ENCODE results near the gene ILDR1. TPM values are rescaled to one million over a fixed set of nuclear protein-coding genes. Genes with fewer than 3 reads are reported as not detected.

ILDR1 gene
- polyA plus RNA-seq, 2 donors, result 1.9 to 2.6 TPM

DNA sequence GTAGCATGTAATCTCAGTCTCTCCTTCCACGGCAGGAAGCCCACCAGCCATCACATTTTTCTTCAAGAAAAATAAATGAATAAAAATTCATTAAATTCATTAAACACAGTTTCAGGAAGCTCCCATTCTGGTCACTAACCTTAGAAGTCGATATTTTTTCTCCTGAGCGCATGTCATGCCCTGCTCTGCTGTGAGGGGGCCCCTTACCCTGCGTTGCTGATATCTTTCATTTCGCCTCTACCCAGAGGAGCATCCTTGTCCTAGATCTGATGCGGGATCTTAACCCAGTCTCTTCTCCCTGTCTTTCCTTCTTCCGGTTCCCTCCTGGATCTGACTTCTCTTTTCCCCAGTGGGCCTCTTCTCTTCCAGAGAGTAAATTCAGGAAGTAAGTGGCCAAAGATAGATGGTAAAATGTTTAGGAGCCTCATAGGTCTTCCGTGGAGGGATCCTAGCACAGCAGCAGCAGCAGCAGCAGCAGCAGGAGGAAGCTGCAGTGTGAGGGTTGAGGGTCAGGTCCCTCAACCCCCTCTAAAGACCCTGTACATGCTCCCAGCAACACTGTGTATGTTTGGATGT is 1.4 kb upstream of the ILDR1 start:
- Histone ChIP-seq H3K27me3 (ENCODE audit: control insufficient read depth in 1 of 2, insufficient read depth in 2 of 2, low read length in 2 of 2) (no peaks in the 10 kb centered on the region), H3K27ac (ENCODE audit: low read depth in 2 of 2, low read length in 1 of 2) (no peak overlapping the region), H3K4me3 (ENCODE audit: low read depth in 1 of 2, low read length in 2 of 2) (no peak overlapping the region), H3K36me3 (ENCODE audit: control insufficient read depth in 2 of 2, insufficient read depth in 2 of 2, low read length in 1 of 2) (no peaks in the 10 kb centered on the region), H3K9me3 (ENCODE audit: control insufficient read depth in 2 of 2, insufficient read depth in 1 of 2, low read depth in 1 of 2, low read length in 1 of 2) (no peaks in the 10 kb centered on the region), H3K4me1 (ENCODE audit: control insufficient read depth in 2 of 2, insufficient read depth in 2 of 2, low read length in 1 of 2) (peaks cover 0 to 3% of the 10 kb centered on the region in 2 donors)
- 68 to 75% methylated on average over 8 of the region's 8 CpGs for WGBS, 2 donors

DNA sequence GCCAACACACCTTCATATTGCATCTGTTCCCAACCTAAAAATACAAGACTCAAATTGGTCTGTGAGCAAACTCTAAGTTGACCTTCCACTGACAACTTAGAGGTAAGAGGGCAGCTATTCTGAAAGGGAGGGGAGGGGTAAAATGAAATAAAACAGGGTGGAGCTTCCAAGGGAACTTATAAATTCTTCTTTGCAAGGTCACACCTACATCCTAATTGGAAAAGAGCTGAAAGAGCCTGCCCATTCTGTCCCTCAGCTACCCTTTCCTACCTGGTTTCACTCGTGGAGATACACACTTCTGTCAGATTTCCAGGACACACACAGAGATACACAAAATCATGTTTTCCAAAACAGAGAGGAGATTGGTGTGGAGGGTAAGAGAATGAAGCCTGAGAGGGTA is 1.0 kb downstream of the ILDR1 start:
- H3K9me3 ChIP-seq (ENCODE audit: control insufficient read depth in 2 of 2, insufficient read depth in 1 of 2, low read depth in 1 of 2, low read length in 1 of 2), result no peaks in the 10 kb centered on the region
- H3K4me3 ChIP-seq (ENCODE audit: low read depth in 1 of 2, low read length in 2 of 2), result peak overlapping the region in 1 of 2 donors; percentile 59
- H3K27ac ChIP-seq (ENCODE audit: low read depth in 2 of 2, low read length in 1 of 2), result no peak overlapping the region
- no peaks in the 10 kb centered on the region for H3K27me3 ChIP-seq (ENCODE audit: control insufficient read depth in 1 of 2, insufficient read depth in 2 of 2, low read length in 2 of 2)
- 36 to 37% methylated on average over 1 of the region's 1 CpG for WGBS, 2 donors
- peaks cover 0 to 3% of the 10 kb centered on the region in 2 donors for H3K4me1 ChIP-seq (ENCODE audit: control insufficient read depth in 2 of 2, insufficient read depth in 2 of 2, low read length in 1 of 2)
- H3K36me3 ChIP-seq (ENCODE audit: control insufficient read depth in 2 of 2, insufficient read depth in 2 of 2, low read length in 1 of 2), result no peaks in the 10 kb centered on the region

DNA sequence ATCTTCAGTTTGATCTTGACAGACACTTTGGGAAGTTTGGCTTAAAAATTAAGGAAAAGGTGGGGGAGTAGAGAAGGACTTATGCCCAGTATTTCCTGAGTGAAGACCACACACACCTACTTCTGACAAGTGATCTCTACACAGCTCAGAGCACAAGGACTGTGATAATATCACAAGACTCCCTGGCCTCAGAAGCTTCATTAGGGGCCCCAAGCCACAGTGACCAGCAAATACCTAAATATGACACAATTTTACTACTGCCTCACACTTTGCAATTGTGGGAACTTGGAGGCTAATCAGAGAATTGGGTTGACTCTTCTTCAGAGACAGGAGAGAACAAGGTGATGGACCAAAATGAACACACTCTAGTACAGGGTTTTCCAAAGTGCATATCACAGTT is 2.6 kb downstream of the ILDR1 start:
- Histone ChIP-seq H3K27me3 (ENCODE audit: control insufficient read depth in 1 of 2, insufficient read depth in 2 of 2, low read length in 2 of 2) (no peaks in the 10 kb centered on the region), H3K9me3 (ENCODE audit: control insufficient read depth in 2 of 2, insufficient read depth in 1 of 2, low read depth in 1 of 2, low read length in 1 of 2) (no peaks in the 10 kb centered on the region), H3K27ac (ENCODE audit: low read depth in 2 of 2, low read length in 1 of 2) (no peak overlapping the region), H3K4me1 (ENCODE audit: control insufficient read depth in 2 of 2, insufficient read depth in 2 of 2, low read length in 1 of 2) (peaks cover 0 to 3% of the 10 kb centered on the region in 2 donors), H3K36me3 (ENCODE audit: control insufficient read depth in 2 of 2, insufficient read depth in 2 of 2, low read length in 1 of 2) (no peaks in the 10 kb centered on the region), H3K4me3 (ENCODE audit: low read depth in 1 of 2, low read length in 2 of 2) (no peak overlapping the region)

DNA sequence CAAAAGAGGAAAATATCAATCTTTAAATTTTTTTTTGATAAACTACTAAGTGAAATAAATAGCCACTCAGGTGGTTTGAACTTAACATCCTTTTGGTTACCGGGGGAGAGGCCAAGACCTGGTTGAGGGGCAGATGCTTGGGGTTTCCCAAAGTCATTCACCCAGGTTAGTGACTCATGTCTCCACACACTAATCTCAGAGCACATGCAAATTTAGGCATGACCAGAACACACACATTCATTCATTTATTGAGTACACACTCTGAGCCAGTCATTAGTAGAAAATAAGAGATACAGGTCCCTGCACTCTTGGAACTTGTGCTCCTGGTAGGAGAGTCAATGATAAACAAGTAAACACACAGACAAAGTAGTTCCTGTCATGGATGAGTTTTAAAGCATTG is 7.3 kb downstream of the ILDR1 start:
- Histone ChIP-seq H3K27ac (ENCODE audit: low read depth in 2 of 2, low read length in 1 of 2) (no peak overlapping the region), H3K27me3 (ENCODE audit: control insufficient read depth in 1 of 2, insufficient read depth in 2 of 2, low read length in 2 of 2) (no peaks in the 10 kb centered on the region), H3K4me3 (ENCODE audit: low read depth in 1 of 2, low read length in 2 of 2) (no peak overlapping the region), H3K4me1 (ENCODE audit: control insufficient read depth in 2 of 2, insufficient read depth in 2 of 2, low read length in 1 of 2) (no peaks in the 10 kb centered on the region), H3K9me3 (ENCODE audit: control insufficient read depth in 2 of 2, insufficient read depth in 1 of 2, low read depth in 1 of 2, low read length in 1 of 2) (no peaks in the 10 kb centered on the region), H3K36me3 (ENCODE audit: control insufficient read depth in 2 of 2, insufficient read depth in 2 of 2, low read length in 1 of 2) (no peaks in the 10 kb centered on the region)
- WGBS, 2 donors, result 61 to 75% methylated on average over 1 of the region's 1 CpG

DNA sequence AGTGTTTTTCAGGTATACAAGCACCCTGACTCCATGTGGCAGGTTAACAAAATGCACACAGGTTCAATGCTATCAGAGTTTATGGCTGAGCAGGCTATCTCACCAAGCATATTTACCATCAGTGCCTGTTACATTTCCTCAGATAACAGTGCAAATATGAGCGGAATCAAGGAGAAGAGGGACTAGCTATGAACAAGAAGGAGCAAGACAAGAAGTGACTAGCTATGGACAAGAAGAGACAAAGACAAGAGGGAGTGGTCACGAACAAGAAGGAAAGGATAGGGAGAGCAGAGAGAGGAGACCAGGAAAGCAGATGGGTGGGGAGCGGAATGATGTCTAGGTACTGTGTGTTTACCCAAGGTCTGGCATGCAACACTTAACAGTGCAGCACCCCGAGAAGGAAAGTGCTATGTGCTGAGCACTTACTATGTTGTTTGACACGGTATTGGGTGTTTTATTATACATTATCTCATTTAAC is 8.6 kb downstream of the ILDR1 start:
- no peaks in the 10 kb centered on the region for H3K27me3 ChIP-seq (ENCODE audit: control insufficient read depth in 1 of 2, insufficient read depth in 2 of 2, low read length in 2 of 2)
- no peak overlapping the region for H3K4me3 ChIP-seq (ENCODE audit: low read depth in 1 of 2, low read length in 2 of 2)
- 39% methylated on average over 5 of the region's 5 CpGs for WGBS, 2 donors
- H3K9me3 ChIP-seq (ENCODE audit: control insufficient read depth in 2 of 2, insufficient read depth in 1 of 2, low read depth in 1 of 2, low read length in 1 of 2), result no peaks in the 10 kb centered on the region
- no peaks in the 10 kb centered on the region for H3K36me3 ChIP-seq (ENCODE audit: control insufficient read depth in 2 of 2, insufficient read depth in 2 of 2, low read length in 1 of 2)
- H3K4me1 ChIP-seq (ENCODE audit: control insufficient read depth in 2 of 2, insufficient read depth in 2 of 2, low read length in 1 of 2), result no peaks in the 10 kb centered on the region
- H3K27ac ChIP-seq (ENCODE audit: low read depth in 2 of 2, low read length in 1 of 2), result no peak overlapping the region

DNA sequence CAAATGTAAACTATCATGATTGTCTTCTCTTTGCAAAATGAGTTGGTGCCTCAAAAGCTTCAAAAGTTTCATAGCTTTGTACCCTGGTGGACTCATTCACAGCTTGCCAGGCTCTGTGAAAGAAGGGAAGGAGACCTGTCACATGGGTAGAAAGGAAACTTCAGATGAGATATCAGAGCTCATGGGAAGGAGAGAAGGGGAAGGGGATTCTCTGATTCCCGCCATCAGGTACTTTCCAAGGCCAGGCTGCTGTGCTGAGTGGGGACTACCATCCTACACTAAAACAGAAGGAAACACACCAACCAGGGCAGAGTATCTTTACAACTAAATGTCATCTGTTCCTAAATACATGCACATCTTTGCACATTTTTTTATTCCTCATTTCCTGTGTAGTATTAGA is 9.2 kb downstream of the ILDR1 start:
- Histone ChIP-seq H3K4me3 (ENCODE audit: low read depth in 1 of 2, low read length in 2 of 2) (no peak overlapping the region), H3K27ac (ENCODE audit: low read depth in 2 of 2, low read length in 1 of 2) (no peak overlapping the region), H3K27me3 (ENCODE audit: control insufficient read depth in 1 of 2, insufficient read depth in 2 of 2, low read length in 2 of 2) (no peaks in the 10 kb centered on the region), H3K4me1 (ENCODE audit: control insufficient read depth in 2 of 2, insufficient read depth in 2 of 2, low read length in 1 of 2) (no peaks in the 10 kb centered on the region), H3K9me3 (ENCODE audit: control insufficient read depth in 2 of 2, insufficient read depth in 1 of 2, low read depth in 1 of 2, low read length in 1 of 2) (no peaks in the 10 kb centered on the region), H3K36me3 (ENCODE audit: control insufficient read depth in 2 of 2, insufficient read depth in 2 of 2, low read length in 1 of 2) (no peaks in the 10 kb centered on the region)
- 83 to 88% methylated on average over 1 of the region's 1 CpG for WGBS, 2 donors

DNA sequence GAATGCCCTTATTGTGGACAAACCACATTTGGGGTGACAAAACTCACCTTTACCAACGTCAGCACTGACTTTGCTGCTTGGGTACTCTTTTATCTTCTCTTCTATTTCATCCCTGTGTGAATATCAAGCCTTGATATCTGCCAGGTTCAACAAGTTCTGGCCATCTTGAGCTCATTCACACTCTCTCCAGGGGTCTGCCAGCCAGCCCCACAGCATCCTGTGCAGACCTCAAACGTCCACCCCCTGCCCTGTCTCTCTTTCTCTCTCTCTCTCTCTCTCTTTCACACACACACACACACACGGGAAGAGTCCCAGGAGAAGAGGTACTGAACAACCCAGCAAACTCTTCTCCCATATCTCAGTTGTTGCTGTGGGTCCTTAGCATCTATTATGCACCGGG is 10.7 kb downstream of the ILDR1 start:
- no peak overlapping the region for H3K4me3 ChIP-seq (ENCODE audit: low read depth in 1 of 2, low read length in 2 of 2)
- H3K27ac ChIP-seq (ENCODE audit: low read depth in 2 of 2, low read length in 1 of 2), result no peak overlapping the region
- H3K36me3 ChIP-seq (ENCODE audit: control insufficient read depth in 2 of 2, insufficient read depth in 2 of 2, low read length in 1 of 2), result no peaks in the 10 kb centered on the region
- H3K27me3 ChIP-seq (ENCODE audit: control insufficient read depth in 1 of 2, insufficient read depth in 2 of 2, low read length in 2 of 2), result no peaks in the 10 kb centered on the region
- 59 to 60% methylated on average over 4 of the region's 4 CpGs for WGBS, 2 donors
- no peaks in the 10 kb centered on the region for H3K9me3 ChIP-seq (ENCODE audit: control insufficient read depth in 2 of 2, insufficient read depth in 1 of 2, low read depth in 1 of 2, low read length in 1 of 2)
- no peaks in the 10 kb centered on the region for H3K4me1 ChIP-seq (ENCODE audit: control insufficient read depth in 2 of 2, insufficient read depth in 2 of 2, low read length in 1 of 2)

DNA sequence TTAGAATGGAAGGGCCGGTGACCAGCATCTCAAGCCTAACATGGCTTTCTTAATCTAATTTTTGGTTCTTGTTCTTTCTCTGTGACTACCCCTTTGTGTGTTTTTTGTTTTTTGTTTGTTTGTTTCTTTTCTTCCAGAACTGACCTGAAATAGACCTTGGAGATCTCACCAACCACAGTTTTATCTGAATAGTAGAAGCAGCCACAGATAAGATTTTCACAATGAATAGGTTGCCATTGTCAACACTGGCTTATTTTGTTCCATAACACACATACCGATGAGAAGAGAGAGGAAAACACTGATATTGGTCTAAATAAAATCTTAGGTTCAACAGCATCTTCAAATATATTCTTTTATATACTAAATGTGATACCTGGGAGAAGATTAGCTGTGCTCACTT is 11.5 kb downstream of the ILDR1 start:
- Histone ChIP-seq H3K9me3 (ENCODE audit: control insufficient read depth in 2 of 2, insufficient read depth in 1 of 2, low read depth in 1 of 2, low read length in 1 of 2) (no peaks in the 10 kb centered on the region), H3K36me3 (ENCODE audit: control insufficient read depth in 2 of 2, insufficient read depth in 2 of 2, low read length in 1 of 2) (no peaks in the 10 kb centered on the region), H3K27ac (ENCODE audit: low read depth in 2 of 2, low read length in 1 of 2) (no peak overlapping the region), H3K4me1 (ENCODE audit: control insufficient read depth in 2 of 2, insufficient read depth in 2 of 2, low read length in 1 of 2) (no peaks in the 10 kb centered on the region), H3K27me3 (ENCODE audit: control insufficient read depth in 1 of 2, insufficient read depth in 2 of 2, low read length in 2 of 2) (no peaks in the 10 kb centered on the region), H3K4me3 (ENCODE audit: low read depth in 1 of 2, low read length in 2 of 2) (no peak overlapping the region)
- 76 to 82% methylated on average over 2 of the region's 2 CpGs for WGBS, 2 donors

DNA sequence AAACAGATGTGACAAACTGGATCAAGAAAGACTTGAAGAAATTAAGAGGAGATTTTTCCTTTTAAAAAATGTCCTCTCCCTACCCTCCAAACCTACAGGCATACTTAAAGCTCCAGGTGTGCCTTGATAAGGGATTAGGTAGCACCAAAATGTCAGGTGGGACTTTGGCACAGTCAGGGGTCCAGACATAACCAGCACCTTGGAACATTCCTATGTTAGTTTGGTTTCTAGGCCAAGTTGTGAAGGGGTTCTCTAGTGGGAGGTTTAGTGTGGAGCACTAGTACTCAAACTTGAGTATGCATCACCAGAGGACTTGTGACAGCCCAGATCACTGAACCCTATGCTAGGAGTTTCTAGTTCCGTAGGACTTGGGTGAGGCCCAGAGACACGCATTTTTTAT is 13.9 kb downstream of the ILDR1 start:
- H3K9me3 ChIP-seq (ENCODE audit: control insufficient read depth in 2 of 2, insufficient read depth in 1 of 2, low read depth in 1 of 2, low read length in 1 of 2), result no peaks in the 10 kb centered on the region
- H3K4me3 ChIP-seq (ENCODE audit: low read depth in 1 of 2, low read length in 2 of 2), result no peak overlapping the region
- H3K27ac ChIP-seq (ENCODE audit: low read depth in 2 of 2, low read length in 1 of 2), result no peak overlapping the region
- H3K36me3 ChIP-seq (ENCODE audit: control insufficient read depth in 2 of 2, insufficient read depth in 2 of 2, low read length in 1 of 2), result no peaks in the 10 kb centered on the region
- no peaks in the 10 kb centered on the region for H3K4me1 ChIP-seq (ENCODE audit: control insufficient read depth in 2 of 2, insufficient read depth in 2 of 2, low read length in 1 of 2)
- no peaks in the 10 kb centered on the region for H3K27me3 ChIP-seq (ENCODE audit: control insufficient read depth in 1 of 2, insufficient read depth in 2 of 2, low read length in 2 of 2)
- 88 to 98% methylated on average over 2 of the region's 2 CpGs for WGBS, 2 donors

DNA sequence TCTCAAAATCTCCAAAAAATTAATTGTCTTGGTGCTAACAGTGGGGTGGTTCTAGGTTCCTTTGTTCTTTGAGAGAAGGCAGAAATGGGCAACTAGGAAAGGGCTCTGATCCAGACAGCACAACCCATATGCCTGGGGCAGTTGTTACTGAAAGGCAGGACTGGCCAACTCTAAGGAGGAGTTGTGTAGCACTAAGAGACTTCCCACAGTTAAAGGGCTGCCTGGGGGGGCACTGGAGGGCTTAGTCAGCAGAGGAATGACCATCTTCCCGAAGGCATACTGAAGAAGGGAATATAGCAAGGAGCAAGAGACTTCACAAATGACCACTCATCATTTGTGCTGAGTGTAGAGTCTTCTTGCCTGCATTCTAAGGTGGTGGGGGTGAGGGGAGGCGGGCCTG is 15.8 kb downstream of the ILDR1 start:
- Histone ChIP-seq H3K36me3 (ENCODE audit: control insufficient read depth in 2 of 2, insufficient read depth in 2 of 2, low read length in 1 of 2) (peaks cover 0 to under 1% of the 10 kb centered on the region in 2 donors), H3K4me1 (ENCODE audit: control insufficient read depth in 2 of 2, insufficient read depth in 2 of 2, low read length in 1 of 2) (no peaks in the 10 kb centered on the region), H3K4me3 (ENCODE audit: low read depth in 1 of 2, low read length in 2 of 2) (no peak overlapping the region), H3K9me3 (ENCODE audit: control insufficient read depth in 2 of 2, insufficient read depth in 1 of 2, low read depth in 1 of 2, low read length in 1 of 2) (no peaks in the 10 kb centered on the region), H3K27ac (ENCODE audit: low read depth in 2 of 2, low read length in 1 of 2) (no peak overlapping the region), H3K27me3 (ENCODE audit: control insufficient read depth in 1 of 2, insufficient read depth in 2 of 2, low read length in 2 of 2) (no peaks in the 10 kb centered on the region)
- WGBS, 2 donors, result 79 to 90% methylated on average over 2 of the region's 2 CpGs

Measured in esophagus (tissue), 2 donors.